GM12892 (cell line): ENCODE measurements around the gene FAM13A.

Source experiments
- DNase-seq: peaks from one replicate; pipeline ENCODE4 v3.0.0; 2011; ENCODE audit not compliant: insufficient read length
- FAIRE-seq: peaks from 2 replicates; lab custom pipeline; 2011; peaks lifted over from hg19 to GRCh38; lab: Jason Lieb, UNC
- POLR2A ChIP-seq: IDR thresholded peaks from 2 replicates; pipeline ENCODE4 v1.6.1; 2011; ENCODE audit warnings: low read depth, low read length, control low read depth
- POLR2AphosphoS5 ChIP-seq: IDR thresholded peaks from 2 replicates; pipeline ENCODE4 v1.6.1; 2011; ENCODE audit warnings: low read depth, low read length, control low read depth
- TAF1 ChIP-seq: IDR thresholded peaks from 2 replicates; pipeline ENCODE4 v1.6.1; 2011; ENCODE audit warnings: low read depth, mild to moderate bottlenecking, control low read depth, low read length, borderline replicate concordance

FAM13A gene

GRCh38 chr4:88751258-88752075 lies 305.5 kb downstream of the FAM13A start:
- FAIRE-seq: no peak
- DNase-seq: no peak
- no peak for TF ChIP-seq POLR2AphosphoS5
- no peak for TF ChIP-seq TAF1
- no peak for TF ChIP-seq POLR2A

GRCh38 chr4:88750369-88750768 lies 306.6 kb downstream of the FAM13A start:
- DNase-seq (no peak), FAIRE-seq (no peak)
- TF ChIP-seq POLR2A: no peak
- TF ChIP-seq POLR2AphosphoS5: no peak
- no peak for TF ChIP-seq TAF1

DNA sequence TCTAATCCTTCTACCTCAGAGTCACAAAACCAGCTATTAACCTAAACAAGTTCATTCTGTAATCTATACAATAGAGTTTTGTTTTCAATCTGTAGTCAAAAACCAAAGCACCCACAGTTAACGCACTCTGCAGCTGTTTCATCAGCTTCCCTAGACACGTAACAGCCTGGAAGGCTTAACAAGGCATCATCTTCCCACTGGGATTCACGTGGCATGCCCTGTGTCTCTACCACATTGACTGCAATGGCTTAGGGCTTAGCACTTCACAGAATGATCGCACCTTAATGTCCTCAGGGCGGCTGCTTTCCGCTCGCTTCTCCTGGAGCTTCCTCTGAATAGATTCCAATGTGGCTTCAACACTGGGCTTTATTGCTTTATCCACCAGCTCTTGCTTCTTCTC lies 309.6 kb downstream of the FAM13A start:
- FAIRE-seq (no peak), DNase-seq (no peak)
- TF ChIP-seq POLR2A: no peak
- no peak for TF ChIP-seq TAF1
- TF ChIP-seq POLR2AphosphoS5: no peak

GRCh38 chr4:88746206-88746605 lies 310.8 kb downstream of the FAM13A start:
- FAIRE-seq: no peak

DNA sequence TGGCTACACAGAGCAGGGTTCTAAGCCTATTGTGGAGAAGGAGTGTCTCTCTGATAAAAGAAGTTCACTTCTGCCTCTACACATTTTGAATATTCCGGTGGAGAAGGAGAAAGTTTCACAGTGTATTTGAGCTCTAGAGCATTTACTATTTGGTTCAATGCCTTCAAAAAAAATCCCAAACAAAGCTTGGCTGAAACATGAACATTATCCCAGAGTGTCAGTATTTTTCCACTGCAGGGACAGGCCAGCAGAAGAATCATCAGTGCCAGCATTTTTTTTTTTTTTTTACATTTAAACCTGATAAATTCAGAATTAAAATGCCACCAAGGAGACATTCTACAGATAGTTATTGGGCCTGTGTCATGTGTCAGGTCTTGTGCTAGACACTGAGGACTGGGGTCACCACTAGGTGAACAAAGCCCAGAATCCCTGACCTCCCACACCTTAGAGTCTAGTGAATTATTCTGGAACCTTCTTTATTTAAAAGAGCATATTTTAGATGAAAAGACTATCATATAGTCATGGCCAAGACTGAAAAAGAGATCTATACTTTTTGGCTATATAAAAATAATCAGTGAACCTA lies 311.3 kb downstream of the FAM13A start:
- FAIRE-seq: no peak
- TF ChIP-seq POLR2A (no peak), TAF1 (no peak), POLR2AphosphoS5 (no peak)
- no peak for DNase-seq

More at GRCh38 chr4:88746206-88746605, 310.8 kb downstream of the FAM13A start:
- no peak for DNase-seq
- no peak for TF ChIP-seq POLR2A
- TF ChIP-seq TAF1: no peak
- TF ChIP-seq POLR2AphosphoS5: no peak

DNA sequence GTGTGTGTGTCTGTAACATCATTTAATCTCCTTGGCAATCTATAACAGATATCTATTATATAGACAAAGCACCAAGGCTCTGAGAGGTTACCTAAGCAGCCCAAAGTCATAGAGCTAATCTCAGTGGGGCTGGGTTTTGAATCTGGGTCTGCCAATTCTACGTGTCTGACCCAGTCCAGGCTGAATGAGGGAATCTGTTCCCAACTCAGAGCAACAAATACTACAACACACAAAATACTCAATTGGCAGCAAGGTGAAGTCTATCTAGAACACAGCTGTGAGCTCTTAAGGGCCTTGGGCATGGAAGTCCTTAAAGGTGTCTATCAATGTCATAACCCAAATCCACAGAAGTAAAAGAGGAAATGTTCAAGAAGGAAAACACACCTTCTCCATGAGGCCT lies 311.8 kb downstream of the FAM13A start:
- TF ChIP-seq POLR2A: no peak
- DNase-seq (no peak), FAIRE-seq (no peak)

- FAIRE-seq (no peak), DNase-seq (no peak)
These were observed 312.4 kb downstream of the FAM13A start for GRCh38 chr4:88744609-88745008.

GRCh38 chr4:88743696-88744095 lies 313.3 kb downstream of the FAM13A start:
- DNase-seq: no peak
- TF ChIP-seq POLR2A: no peak
- no peak for TF ChIP-seq POLR2AphosphoS5
- no peak for TF ChIP-seq TAF1
- FAIRE-seq: no peak

More at GRCh38 chr4:88744609-88745008, 312.4 kb downstream of the FAM13A start:
- TF ChIP-seq TAF1 (no peak), POLR2AphosphoS5 (no peak), POLR2A (no peak)

- FAIRE-seq: no peak
- no peak for DNase-seq
- TF ChIP-seq POLR2AphosphoS5 (no peak), POLR2A (no peak), TAF1 (no peak)
These were observed 314.4 kb downstream of the FAM13A start for GRCh38 chr4:88742561-88742960.

DNA sequence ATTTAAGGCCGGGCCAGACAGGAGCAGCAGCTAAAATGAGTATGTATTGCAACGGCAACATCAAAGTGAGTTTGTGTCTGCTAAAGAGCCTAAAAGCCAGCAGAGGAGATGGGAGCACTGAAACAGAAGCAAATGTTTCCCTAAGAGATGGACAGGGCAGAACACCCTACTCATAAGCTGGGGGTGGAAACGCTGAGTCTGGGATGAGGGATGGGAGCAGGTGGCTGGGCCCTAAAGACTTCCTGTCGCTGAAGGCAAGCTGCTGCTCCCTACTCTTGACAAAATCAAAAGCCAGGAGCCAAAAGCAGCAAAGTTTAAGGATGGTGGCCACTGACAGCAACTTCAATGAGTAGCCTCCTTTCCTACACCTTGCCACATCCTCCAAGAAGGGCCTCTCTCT lies 318.8 kb downstream of the FAM13A start:
- no peak for TF ChIP-seq TAF1
- TF ChIP-seq POLR2AphosphoS5: no peak
- no peak for TF ChIP-seq POLR2A
- no peak for FAIRE-seq

DNA sequence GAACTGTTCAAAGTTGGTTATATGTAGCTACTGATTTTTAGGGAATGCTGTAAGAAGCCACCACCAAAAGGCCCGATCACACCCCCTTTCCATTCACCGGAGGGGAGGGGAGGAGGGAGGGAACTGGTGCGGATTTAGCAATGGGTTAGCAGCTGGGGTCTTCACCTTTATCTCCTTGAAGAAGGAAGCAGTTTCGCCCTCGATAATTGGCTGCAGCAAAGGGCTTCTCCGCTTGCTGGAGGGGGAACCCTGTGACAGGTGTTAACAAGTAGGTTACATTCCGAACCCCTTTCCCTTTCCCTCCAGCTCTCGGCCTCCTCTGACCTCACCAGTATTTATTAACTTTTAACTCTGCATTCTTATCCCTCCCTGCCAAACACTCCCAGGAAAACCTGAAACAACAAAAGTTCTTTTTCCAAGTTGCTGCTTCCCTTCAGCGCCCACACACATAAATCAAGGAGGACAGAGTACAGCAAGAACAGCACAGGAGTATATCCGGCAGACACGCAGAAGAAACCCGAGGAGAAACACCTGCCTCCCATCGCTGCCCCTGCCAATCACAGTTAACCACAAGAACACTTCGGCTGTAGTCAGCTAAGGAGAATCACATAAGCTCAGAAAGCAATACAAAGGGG lies 319.6 kb downstream of the FAM13A start:
- FAIRE-seq (no peak), DNase-seq (no peak)
- no peak for TF ChIP-seq TAF1
- TF ChIP-seq POLR2A: no peak
- no peak for TF ChIP-seq POLR2AphosphoS5

More for the DNA sequence above, 318.8 kb downstream of the FAM13A start:
- no peak for DNase-seq
